ENCODE measurements around the gene FCAMR.

- TF ChIP-seq ESRRA (CRISPR knock-in tag; IDR thresholded peaks at IDR 0.05; ENCODE audit: borderline replicate concordance) (no peak), CTCF (IDR thresholded peaks at IDR 0.05) (peak; percentile 21; the same call in 1 of the 2 replicates), MXD4 (CRISPR knock-in tag; IDR thresholded peaks at IDR 0.05; ENCODE audit: borderline replicate concordance) (no peak), TCF7 (CRISPR knock-in tag; IDR thresholded peaks at IDR 0.05; ENCODE audit: low read depth) (no peak), ATF1 (CRISPR knock-in tag; IDR thresholded peaks at IDR 0.05) (no peak), SP1 (CRISPR knock-in tag; conservative IDR thresholded peaks at IDR 0.05) (no peak), E2F1 (CRISPR knock-in tag; IDR thresholded peaks at IDR 0.05) (no peak), E2F5 (CRISPR knock-in tag; IDR thresholded peaks at IDR 0.05) (no peak), TEAD4 (CRISPR knock-in tag; IDR thresholded peaks at IDR 0.05) (no peak)
Observed at GRCh38 chr1:206982216-206982615, 12.0 kb upstream of the FCAMR start.

Measured in WTC11 (cell line).